Adrenal gland (tissue), 12 donors: ENCODE measurements around the gene CAMK2A. TPM values are rescaled to one million over a fixed set of nuclear protein-coding genes. Genes with fewer than 3 reads are reported as not detected.

Experiments
- DNase-seq, 7 donors: peaks; one replicate each; pipeline ENCODE4 v3.0.0-alpha.2; 2019 to 2020
- H3K27ac ChIP-seq, 5 donors: fragments of 200-600 bp; sonication (generic) in 4 of 5; 1 replicate in 3 of 5; 2 replicates in 2 of 5; pipeline versions ENCODE4 v1.5.1 to v1.8.0; 2016 to 2020; ENCODE audit warnings: mild to moderate bottlenecking in 1 of 5
- H3K27me3 ChIP-seq: fragments of 200-600 bp; 2 replicates; pipeline ENCODE4 v1.8.0; 2021
- H3K36me3 ChIP-seq, 2 donors: fragments of 200-600 bp; replicated peaks in 1 of 2; 1 replicate in 1 of 2; 2 replicates in 1 of 2; pipeline versions ENCODE4 v1.5.1 to v1.8.0; 2018 to 2022
- H3K4me1 ChIP-seq, 2 donors: fragments of 200-600 bp; replicated peaks in 1 of 2; 1 replicate in 1 of 2; 2 replicates in 1 of 2; pipeline versions ENCODE4 v1.5.1 to v1.8.0; 2018 to 2021
- H3K4me3 ChIP-seq, 4 donors: fragments of 200-600 bp; sonication (generic) in 3 of 4; one replicate each; pipeline ENCODE4 v1.5.1; 2016 to 2018
- H3K9me3 ChIP-seq, 3 donors: fragments of 200-600 bp; sonication (generic) in 1 of 3; replicated peaks in 1 of 3; 1 replicate in 2 of 3; 2 replicates in 1 of 3; pipeline versions ENCODE4 v1.5.1 to v1.8.0; 2016 to 2021
- CTCF ChIP-seq, 6 experiments: fragments of 450-650 bp in 4 of 6; fragments of 200-600 bp in 2 of 6; sonication (generic) in 1 of 6; IDR thresholded peaks; 1 replicate in 5 of 6; 2 replicates in 1 of 6; pipeline versions ENCODE4 v1.5.1 to v1.8.0; 2016 to 2021; ENCODE audit warnings: antibody characterized with exemption in 6 of 6, mild to moderate bottlenecking in 2 of 6, moderate library complexity in 1 of 6
- POLR2A ChIP-seq, 2 donors: fragments of 450-650 bp; IDR thresholded peaks; one replicate each; pipeline ENCODE4 v1.6.1; 2017; ENCODE audit warnings: antibody characterized with exemption in 2 of 2, mild to moderate bottlenecking in 2 of 2, moderate library complexity in 1 of 2
- WGBS, 4 donors: extraction: QIAGEN DNeasy Blood & Tissue Kit in 2 of 4; methylation state at CpG; one replicate each; pipeline versions ENCODE4 v1.1.5 to v1.1.7; 2013 to 2017; 5-methylcytosine and 5-hydroxymethylcytosine counted together
- intact Hi-C, 2 donors: fragments of 100-400 bp; cut with DNase I; formaldehyde crosslinking; loops; one replicate each; pipeline versions ENCODE4 v1.14.1 to v1.15.0; 2022 to 2023
- polyA plus RNA-seq, 3 donors: library from polyadenylated mRNA; stranded (reverse); fragments of 200-250 nt in 2 of 3; fragments of 350-450 nt in 1 of 3; fragmentation: Illumina TruSeq in 1 of 3; extraction: RNeasy Lipid Tissue Mini Kit (QIAGEN cat#74804) in 1 of 3; gene quantifications; one replicate each; pipeline ENCODE4 v1.2.3, GENCODE V29; 2013 to 2014
- total RNA-seq, 9 donors: library from RNA; depleted of rRNA in 4 of 9; stranded (reverse); fragments of >200 nt in 4 of 9; fragments of 120-200 nt in 1 of 9; fragmentation: NEBNext Ultra II Directional in 1 of 9; extraction: Animal tissue kit (Norgen Biotek cat#: 25700) in 1 of 9; gene quantifications; one replicate each; pipeline versions ENCODE4 v1.1.0 to v1.2.4, GENCODE V29; 2013 to 2023
- donor health status: healthy with polysubstance abuse.
- donor health status: Bipolar disorder and iron deficiency.
- donor health status: DM: yes; HTN: yes; CAD: no.
- donor health status: DM: no; HTN: no; CAD: no.
- donor health status: DM: no; HTN: no; CAD: no.
- donor health status: DM: yes; HTN: yes; CAD: no.

CAMK2A gene
- total and polyA plus RNA-seq, 12 donors, result 0.23 to 1.3 (median 0.64) TPM; not detected in 3

DNA sequence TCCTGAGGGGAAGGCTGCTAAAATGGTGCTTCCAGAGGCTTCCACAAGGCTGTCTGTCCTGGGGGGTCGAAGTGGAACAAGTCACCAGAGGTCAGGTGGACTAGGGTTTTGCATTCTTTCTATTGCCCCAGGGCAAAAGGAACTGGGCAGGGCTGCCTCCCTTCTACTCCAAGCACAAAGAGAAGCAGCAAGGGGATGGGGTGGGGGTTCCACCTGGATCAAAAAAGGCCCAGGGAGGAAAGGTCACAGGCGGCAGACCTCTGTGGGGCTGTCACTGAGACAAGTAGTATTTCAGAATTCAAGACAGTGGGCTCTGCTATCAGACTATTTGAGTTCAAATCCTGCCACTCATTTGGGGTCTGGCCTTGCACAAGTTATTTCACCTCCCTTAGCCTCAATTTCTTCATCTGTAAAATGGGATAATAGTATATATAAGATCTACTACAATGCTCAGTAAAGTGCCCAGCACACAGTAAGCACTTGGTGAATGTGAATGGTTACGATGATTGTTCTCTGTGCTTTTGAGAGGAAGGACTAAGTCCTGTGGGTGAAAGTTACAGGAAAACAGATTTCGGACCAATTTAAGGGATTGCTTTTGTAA lies 15.0 kb upstream of the CAMK2A start:
- WGBS, 4 donors, result 76 to 83% (median 79%) methylated on average over 4 of the region's 4 CpGs
- TF ChIP-seq POLR2A (IDR thresholded peaks at IDR 0.05) (no peak), CTCF (IDR thresholded peaks at IDR 0.05) (no peak)
- Histone ChIP-seq H3K4me1 (peaks cover 0 to 14% of the 10 kb centered on the region in 2 donors), H3K27ac (no peak overlapping the region), H3K9me3 (no peaks in the 10 kb centered on the region), H3K27me3 (peaks cover 14% of the 10 kb centered on the region), H3K36me3 (no peaks in the 10 kb centered on the region), H3K4me3 (no peak overlapping the region)
- intact Hi-C loops, result no loop called here
- no peak for DNase-seq

DNA sequence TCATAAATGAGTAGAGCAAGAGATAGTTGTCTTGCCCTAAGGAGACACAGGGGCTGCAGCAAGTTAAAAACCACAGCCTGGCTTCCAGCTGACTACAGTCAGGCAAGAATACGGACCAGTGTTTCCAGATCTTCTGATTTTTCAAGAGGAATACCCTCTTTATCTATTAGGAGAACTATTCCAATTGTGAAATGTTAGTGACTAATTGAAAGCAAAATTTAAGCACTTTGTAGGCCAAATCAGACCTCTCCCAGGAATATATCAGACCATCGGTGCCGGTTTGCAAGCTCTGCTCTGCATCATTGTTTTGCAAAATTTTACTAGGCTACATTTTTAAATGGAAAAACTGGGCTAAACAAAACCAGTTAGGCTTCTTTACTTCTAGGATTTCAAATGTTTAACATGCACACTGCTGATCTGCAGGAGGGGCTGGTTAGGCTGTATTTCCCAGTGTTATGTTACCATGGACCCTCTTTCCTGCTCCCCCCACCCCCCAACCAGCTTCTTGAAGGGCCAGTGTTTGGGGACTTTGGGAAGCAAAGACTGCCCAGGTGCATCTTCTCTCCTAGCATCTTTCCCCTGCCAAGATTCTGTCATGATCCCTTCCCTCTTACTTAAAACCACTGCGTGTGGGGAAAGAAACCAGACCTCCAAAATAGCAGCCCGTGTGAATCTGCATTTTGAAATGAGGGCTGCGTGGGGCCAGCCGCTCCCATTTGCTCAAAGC lies 14.2 kb upstream of the CAMK2A start:
- WGBS, 4 donors, result 63 to 79% (median 70%) methylated on average over 7 of the region's 7 CpGs
- Histone ChIP-seq H3K36me3 (no peaks in the 10 kb centered on the region), H3K9me3 (no peaks in the 10 kb centered on the region), H3K27ac (peak overlapping the region in 1 of 5 donors; percentile 1), H3K4me3 (no peak overlapping the region), H3K4me1 (peaks cover 0 to 14% of the 10 kb centered on the region in 2 donors), H3K27me3 (peaks cover 14% of the 10 kb centered on the region)
- no peak for DNase-seq
- intact Hi-C loops, result no loop called here
- TF ChIP-seq POLR2A (IDR thresholded peaks at IDR 0.05) (no peak), CTCF (IDR thresholded peaks at IDR 0.05) (no peak)

DNA sequence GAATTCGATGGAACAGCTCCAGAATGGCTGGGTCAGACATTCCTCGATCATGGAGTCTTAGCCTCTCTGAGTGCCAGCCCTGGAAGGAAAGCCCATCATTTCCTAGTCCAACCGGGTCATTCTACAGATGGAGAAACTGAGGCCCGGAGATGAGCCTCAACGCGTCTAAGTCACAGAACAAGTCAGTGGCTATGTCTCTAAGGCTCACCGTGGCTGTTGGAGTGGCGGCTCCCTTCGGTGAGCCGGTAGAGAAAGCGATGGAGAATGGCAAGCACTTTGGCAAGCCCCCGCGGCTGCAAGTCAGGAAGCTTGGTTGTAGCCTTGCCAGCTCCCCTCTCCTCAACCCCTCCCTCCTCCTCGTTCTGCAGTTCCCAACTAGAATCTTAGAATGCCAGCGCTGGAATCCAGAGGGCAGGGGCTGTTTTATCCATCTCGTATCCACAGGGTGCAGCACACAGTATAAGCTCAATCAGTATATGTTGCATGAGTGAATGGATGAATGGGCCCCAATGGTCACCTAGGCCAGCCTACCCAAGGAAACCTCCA lies 13.6 kb upstream of the CAMK2A start:
- WGBS, 4 donors, result 25 to 42% (median 35%) methylated on average over 13 to 16 of the region's 16 CpGs
- peak overlapping the region in 1 of 5 donors; percentile 1 for H3K27ac ChIP-seq
- H3K4me1 ChIP-seq, result peaks cover 0 to 14% of the 10 kb centered on the region in 2 donors
- no peaks in the 10 kb centered on the region for H3K9me3 ChIP-seq
- no peak for DNase-seq
- TF ChIP-seq POLR2A (IDR thresholded peaks at IDR 0.05), result no peak
- TF ChIP-seq CTCF (IDR thresholded peaks at IDR 0.05), result no peak
- no peaks in the 10 kb centered on the region for H3K36me3 ChIP-seq
- H3K4me3 ChIP-seq, result no peak overlapping the region
- intact Hi-C loops, result no loop called here
- peaks cover 14% of the 10 kb centered on the region for H3K27me3 ChIP-seq

DNA sequence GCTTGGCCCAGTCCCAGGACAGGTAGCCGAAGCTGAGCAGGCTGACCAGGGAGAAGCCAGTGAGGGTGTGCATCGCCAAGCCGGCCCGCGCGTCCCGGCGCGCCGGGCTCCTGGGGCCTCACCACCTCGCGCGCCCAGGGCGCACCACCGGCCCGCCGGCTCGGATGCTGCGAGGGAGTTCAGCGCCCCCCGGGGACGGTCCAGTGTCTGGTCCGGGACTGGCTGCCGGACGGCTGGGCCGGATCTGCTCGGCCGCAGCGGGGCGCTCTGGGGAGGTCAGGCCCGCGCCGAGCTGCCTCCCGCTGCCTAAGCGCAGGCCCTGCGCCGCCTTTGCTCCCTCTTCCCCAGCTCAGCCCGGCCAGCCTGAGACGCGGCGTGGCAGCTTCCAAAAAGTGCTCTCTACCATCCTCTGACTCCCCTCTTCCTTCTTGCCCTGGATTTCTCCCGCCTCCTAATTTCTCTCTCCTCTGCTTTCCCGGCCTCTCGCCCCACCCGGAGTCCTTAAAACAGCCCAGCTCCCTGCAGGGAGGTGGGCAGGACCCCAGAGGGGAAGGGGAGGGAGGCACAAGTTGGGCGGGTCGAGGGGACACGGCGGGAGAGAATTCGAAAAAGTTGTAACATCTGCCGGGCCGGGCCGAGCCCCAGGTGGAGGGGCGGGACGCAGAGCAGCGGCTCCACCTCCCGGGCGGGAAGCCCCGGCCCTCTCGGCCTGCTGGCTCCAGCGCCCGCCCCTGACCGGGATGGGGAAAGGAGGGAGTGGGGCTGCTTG lies 12.9 kb upstream of the CAMK2A start, which contains the start of gene ARSI:
ARSI (minus strand) TSS at position 605 of the 769 bp plus-strand sequence; CDS start at position 73, 532 bp downstream.
- intact Hi-C loops, result no loop called here
- 3 to 7% (median 6%) methylated on average over 26 to 63 of the region's 63 CpGs for WGBS, 4 donors
- peaks cover 14% of the 10 kb centered on the region for H3K27me3 ChIP-seq
- H3K9me3 ChIP-seq, result no peaks in the 10 kb centered on the region
- H3K4me3 ChIP-seq, result peak within 1 kb of the TSS in 1 of 4 donors; percentile 38
- peak within 1 kb of the TSS in 1 of 5 donors; percentile 1 for H3K27ac ChIP-seq
- DNase-seq, result peak in 1 of 7 donors; percentile 10
- peaks cover 0 to 14% of the 10 kb centered on the region in 2 donors for H3K4me1 ChIP-seq
- TF ChIP-seq CTCF (IDR thresholded peaks at IDR 0.05) (no peak), POLR2A (IDR thresholded peaks at IDR 0.05) (no peak)
- H3K36me3 ChIP-seq, result no peaks in the 10 kb centered on the region
